Measurements from ENCODE around the gene COL9A1.
"Not testable (repeated sequence)": the region's sequence is repeated elsewhere in the genome, so short reads cannot be mapped to it uniquely, and the experiment has no call there.

The COL9A1 gene

GRCh38 chr6:70303034-70303525, at the start of gene COL9A1:
Gene COL9A1, minus strand, starts transcription at chr6:70303084. Its CDS starts 160 bp downstream, at chr6:70302924.
- no peak for DNase-seq

GRCh38 chr6:70351461-70351860, 48.6 kb upstream of the COL9A1 start:
- no peak for DNase-seq

GRCh38 chr6:70345619-70346018, 42.7 kb upstream of the COL9A1 start:
- DNase-seq, result no peak

GRCh38 chr6:70343313-70343712, 40.4 kb upstream of the COL9A1 start:
- no peak for DNase-seq

- DNase-seq, result not testable (repeated sequence)
These were observed 36.9 kb upstream of the COL9A1 start for GRCh38 chr6:70339810-70340209.

GRCh38 chr6:70338775-70339174, 35.9 kb upstream of the COL9A1 start:
- DNase-seq, result no peak

GRCh38 chr6:70337743-70338105, 34.8 kb upstream of the COL9A1 start:
- no peak for DNase-seq

GRCh38 chr6:70336996-70337742, 34.3 kb upstream of the COL9A1 start:
- no peak for DNase-seq

GRCh38 chr6:70327036-70327435, 24.2 kb upstream of the COL9A1 start:
- DNase-seq, result no peak

- no peak for DNase-seq
These were observed 22.1 kb upstream of the COL9A1 start for GRCh38 chr6:70325009-70325408.

- DNase-seq, result not testable (repeated sequence)
These were observed 14.9 kb upstream of the COL9A1 start for GRCh38 chr6:70317799-70318198.

- no peak for DNase-seq
These were observed 12.3 kb upstream of the COL9A1 start for GRCh38 chr6:70315079-70315751.

- peak in 2 of 56 donors; percentile 1 to 3 for DNase-seq
These were observed 11.4 kb upstream of the COL9A1 start for GRCh38 chr6:70314296-70314695.

- no peak for DNase-seq
These were observed 9.4 kb upstream of the COL9A1 start for GRCh38 chr6:70312165-70312745.

GRCh38 chr6:70310063-70310694, 7.3 kb upstream of the COL9A1 start:
- DNase-seq, result peak in 1 of 56 donors; percentile 5

- DNase-seq, result no peak
These were observed 6.4 kb upstream of the COL9A1 start for GRCh38 chr6:70309243-70309642.

GRCh38 chr6:70308142-70308541, 5.3 kb upstream of the COL9A1 start:
- not testable (repeated sequence) for DNase-seq

GRCh38 chr6:70307008-70307407, 4.1 kb upstream of the COL9A1 start:
- DNase-seq, result no peak

GRCh38 chr6:70304616-70305015, 1.7 kb upstream of the COL9A1 start:
- DNase-seq, result no peak

GRCh38 chr6:70299456-70299855, 3.4 kb downstream of the COL9A1 start:
- DNase-seq, result no peak

- DNase-seq, result no peak
These were observed 4.8 kb downstream of the COL9A1 start for GRCh38 chr6:70298068-70298467.

GRCh38 chr6:70292193-70292592, 10.7 kb downstream of the COL9A1 start:
- DNase-seq, result no peak

Measured in nucleus accumbens (tissue), 56 donors.